Measurements from ENCODE around the gene IRF7.

Gene IRF7

GRCh38 chr11:607971-608659 lies 7.6 kb downstream of the IRF7 start:
- no peak for DNase-seq

GRCh38 chr11:607020-607780 lies 8.6 kb downstream of the IRF7 start:
- DNase-seq: no peak

- DNase-seq: no peak
Observed at GRCh38 chr11:606245-606644, 9.5 kb downstream of the IRF7 start.

GRCh38 chr11:605286-606129 lies 10.2 kb downstream of the IRF7 start:
- DNase-seq: no peak

- no peak for DNase-seq
Observed at GRCh38 chr11:603154-603553, 12.6 kb downstream of the IRF7 start.

GRCh38 chr11:601573-602245 lies 14.0 kb downstream of the IRF7 start:
- no peak for DNase-seq

GRCh38 chr11:598005-598680 lies 17.6 kb downstream of the IRF7 start:
- DNase-seq: no peak

GRCh38 chr11:597166-597725 lies 18.5 kb downstream of the IRF7 start:
- no peak for DNase-seq

- no peak for DNase-seq
Observed at GRCh38 chr11:596374-596773, 19.4 kb downstream of the IRF7 start.

GRCh38 chr11:595400-595799 lies 20.4 kb downstream of the IRF7 start:
- DNase-seq: no peak

- no peak for DNase-seq
Observed at GRCh38 chr11:593347-593746, 22.4 kb downstream of the IRF7 start.

GRCh38 chr11:592918-593317 lies 22.8 kb downstream of the IRF7 start:
- DNase-seq: no peak

- DNase-seq: no peak
Observed at GRCh38 chr11:592501-592900, 23.2 kb downstream of the IRF7 start.

- no peak for DNase-seq
Observed at GRCh38 chr11:590997-591396, 24.8 kb downstream of the IRF7 start.

- no peak for DNase-seq
Observed at GRCh38 chr11:589798-590197, 26.0 kb downstream of the IRF7 start.

- DNase-seq: peak; percentile 44
Observed at GRCh38 chr11:587978-588380, 27.8 kb downstream of the IRF7 start.

GRCh38 chr11:587546-587945 lies 28.2 kb downstream of the IRF7 start:
- DNase-seq: no peak

- DNase-seq: no peak
Observed at GRCh38 chr11:586376-587316, 29.1 kb downstream of the IRF7 start.

GRCh38 chr11:584287-584686 lies 31.5 kb downstream of the IRF7 start:
- no peak for DNase-seq

- DNase-seq: no peak
Observed at GRCh38 chr11:581752-582151, 34.0 kb downstream of the IRF7 start.

- DNase-seq: no peak
Observed at GRCh38 chr11:581342-581741, 34.4 kb downstream of the IRF7 start.

All from effector CD8-positive, alpha-beta T cell (primary cell).